Central memory CD8-positive, alpha-beta T cell (primary cell): ENCODE measurements around the gene OLAH.
A peak's percentile ranks its signal among the peaks of the same experiment; 100 is the strongest.

ENCODE experiments used
- ATAC-seq: fragments of 150-1000 bp; cut with Tn5 transposase; replicated peaks from 2 replicates; pipeline ENCODE4 v1.10.0; 2022; ENCODE audit warnings: mild to moderate bottlenecking, moderate FRiP score, moderate number of reproducible peaks; ENCODE audit not compliant: poor library complexity, severe bottlenecking; ENCODE audit errors: extremely low read depth
- DNase-seq, 2 donors: peaks; one replicate each; pipeline ENCODE4 v3.0.0; 2021; ENCODE audit warnings: low spot score in 2 of 2
- H3K27ac Mint-ChIP-seq: one replicate; pipeline ENCODE4 v1.8.0; 2022; ENCODE audit warnings: low read depth, mild to moderate bottlenecking, moderate library complexity, mixed read lengths
- H3K27me3 Mint-ChIP-seq: one replicate; pipeline ENCODE4 v1.8.0; 2022; ENCODE audit warnings: mixed read lengths
- H3K36me3 Mint-ChIP-seq: one replicate; pipeline ENCODE4 v1.8.0; 2022; ENCODE audit warnings: mild to moderate bottlenecking, moderate library complexity, mixed read lengths; ENCODE audit not compliant: insufficient read depth
- H3K4me1 Mint-ChIP-seq: one replicate; pipeline ENCODE4 v1.8.0; 2022; ENCODE audit warnings: mixed read lengths
- H3K4me3 Mint-ChIP-seq: one replicate; pipeline ENCODE4 v1.8.0; 2022; ENCODE audit warnings: mild to moderate bottlenecking, moderate library complexity, mixed read lengths
- H3K9me3 Mint-ChIP-seq: one replicate; pipeline ENCODE4 v1.8.0; 2022; ENCODE audit warnings: mixed read lengths

Gene OLAH

DNA sequence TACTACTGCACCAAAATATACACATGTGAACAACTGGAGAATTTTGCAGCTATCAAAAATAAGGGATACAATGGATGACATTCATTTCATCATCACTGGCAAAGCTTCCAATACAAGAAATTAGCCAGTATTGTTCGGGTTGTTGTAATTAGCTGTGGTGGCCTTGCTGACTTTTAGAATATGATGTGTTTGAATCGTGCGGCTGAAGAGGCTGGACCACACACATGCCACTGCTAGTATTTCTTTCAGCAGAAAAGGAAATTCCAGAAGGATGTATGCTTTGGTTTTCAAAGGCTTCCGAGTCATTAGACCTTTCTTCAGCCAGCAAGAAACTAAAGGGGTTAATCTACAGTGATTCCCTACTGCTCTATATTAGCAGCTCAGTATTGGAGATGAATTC is 70.0 kb downstream of the OLAH start:
- Mint-ChIP-seq H3K36me3 (peaks cover 33% of the 10 kb centered on the region), H3K27ac (peak overlapping the region; percentile 50), H3K4me1 (peaks cover 5% of the 10 kb centered on the region), H3K27me3 (no peaks in the 10 kb centered on the region), H3K9me3 (no peaks in the 10 kb centered on the region), H3K4me3 (no peak overlapping the region)
- ATAC-seq (no peak), DNase-seq (no peak)

DNA sequence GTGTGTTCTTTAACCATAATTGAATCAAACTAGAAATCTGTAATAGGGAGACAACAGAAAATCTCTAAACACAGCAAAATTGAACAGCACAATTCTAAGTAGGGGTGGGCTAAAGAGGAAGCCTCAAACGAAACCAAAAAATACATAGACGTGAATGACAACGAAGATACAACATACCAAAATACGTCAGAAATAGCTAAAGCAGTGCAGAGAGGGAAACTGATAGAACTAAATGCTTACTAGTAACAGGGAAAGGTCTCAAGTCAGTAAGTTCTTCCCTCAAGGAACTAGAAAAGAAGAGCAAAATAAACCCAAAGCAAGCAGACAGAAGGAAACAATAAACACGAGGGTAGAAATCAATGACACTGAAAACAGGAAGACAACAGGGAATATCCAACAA is 72.5 kb downstream of the OLAH start:
- H3K9me3 Mint-ChIP-seq = no peaks in the 10 kb centered on the region
- H3K4me3 Mint-ChIP-seq = no peak overlapping the region
- no peaks in the 10 kb centered on the region for H3K27me3 Mint-ChIP-seq
- DNase-seq = no peak
- H3K4me1 Mint-ChIP-seq = peaks cover 5% of the 10 kb centered on the region
- no peak overlapping the region for H3K27ac Mint-ChIP-seq
- peaks cover 22% of the 10 kb centered on the region for H3K36me3 Mint-ChIP-seq
- ATAC-seq = no peak

DNA sequence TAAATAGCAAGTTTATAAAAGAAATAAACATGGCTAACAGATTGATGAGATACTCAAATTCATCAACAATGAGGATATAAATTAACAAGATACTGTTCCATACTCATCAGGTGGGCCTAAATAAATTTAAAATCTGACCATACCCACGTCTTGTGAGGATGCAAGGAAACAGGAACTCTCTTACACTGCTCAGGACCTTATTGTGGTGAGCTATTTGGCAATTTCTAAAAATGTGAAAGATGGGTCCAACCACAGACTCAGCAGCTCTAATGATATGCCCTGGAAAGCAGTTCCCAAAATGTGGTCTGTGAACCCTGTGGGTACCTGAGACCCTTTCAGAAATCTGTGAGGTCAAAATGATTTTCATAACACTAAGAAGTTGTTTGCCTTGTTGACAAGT is 74.9 kb downstream of the OLAH start:
- no peak for DNase-seq
- Mint-ChIP-seq H3K4me1 (peaks cover 7% of the 10 kb centered on the region), H3K36me3 (peaks cover 21% of the 10 kb centered on the region), H3K4me3 (no peak overlapping the region), H3K27ac (no peak overlapping the region), H3K27me3 (no peaks in the 10 kb centered on the region), H3K9me3 (no peaks in the 10 kb centered on the region)
- ATAC-seq = no peak

DNA sequence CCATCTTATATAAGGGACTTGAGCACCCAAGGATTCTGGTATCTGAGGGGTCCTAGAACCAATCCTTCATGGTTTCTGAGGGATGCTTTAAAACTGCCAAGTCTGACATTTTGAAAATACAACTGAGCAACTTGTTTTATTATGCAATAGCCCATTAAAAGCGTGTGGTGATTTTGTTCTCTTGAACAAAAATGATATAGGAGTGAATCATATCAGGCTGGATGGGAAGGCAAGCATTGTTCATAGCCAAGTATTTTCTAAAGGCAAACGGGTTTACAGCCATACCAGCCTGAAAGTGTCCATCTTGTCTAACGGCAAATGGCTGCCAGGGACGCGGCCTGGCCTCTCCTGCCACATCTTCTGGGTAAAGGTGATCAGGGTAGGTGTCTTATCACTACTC is 76.8 kb downstream of the OLAH start:
- DNase-seq (no peak), ATAC-seq (no peak)

GRCh38 chr10:15121707-15122106 is 78.0 kb downstream of the OLAH start:
- no peak for ATAC-seq
- peaks cover 34% of the 10 kb centered on the region for H3K36me3 Mint-ChIP-seq
- no peak overlapping the region for H3K27ac Mint-ChIP-seq

More for the DNA sequence above, 76.8 kb downstream of the OLAH start:
- H3K36me3 Mint-ChIP-seq = peaks cover 26% of the 10 kb centered on the region
- H3K4me1 Mint-ChIP-seq = peaks cover 12% of the 10 kb centered on the region
- no peaks in the 10 kb centered on the region for H3K27me3 Mint-ChIP-seq
- no peak overlapping the region for H3K27ac Mint-ChIP-seq
- no peaks in the 10 kb centered on the region for H3K9me3 Mint-ChIP-seq
- H3K4me3 Mint-ChIP-seq = no peak overlapping the region

GRCh38 chr10:15122477-15123030 is 78.8 kb downstream of the OLAH start:
- DNase-seq (no peak), ATAC-seq (no peak)
- Mint-ChIP-seq H3K4me3 (no peak overlapping the region), H3K9me3 (no peaks in the 10 kb centered on the region), H3K36me3 (peaks cover 39% of the 10 kb centered on the region), H3K4me1 (peaks cover 9% of the 10 kb centered on the region), H3K27ac (peak overlapping the region; percentile 44), H3K27me3 (no peaks in the 10 kb centered on the region)

More at GRCh38 chr10:15121707-15122106, 78.0 kb downstream of the OLAH start:
- no peak for DNase-seq
- no peak overlapping the region for H3K4me3 Mint-ChIP-seq
- peaks cover 9% of the 10 kb centered on the region for H3K4me1 Mint-ChIP-seq
- no peaks in the 10 kb centered on the region for H3K27me3 Mint-ChIP-seq
- H3K9me3 Mint-ChIP-seq = no peaks in the 10 kb centered on the region
